Renal cortical epithelial cell (primary cell): ENCODE data around the gene MAD1L1. TPM values are rescaled to one million over a fixed set of nuclear protein-coding genes. Genes with fewer than 3 reads are reported as not detected.

Experiments used
- DNase-seq: peaks from one replicate; pipeline ENCODE4 v3.0.0-alpha.2; 2011; ENCODE audit warnings: low read depth
- total RNA-seq: library from RNA; depleted of rRNA; stranded (reverse); fragments of >200 nt; gene quantifications from 2 replicates; pipeline ENCODE4 v1.2.3, GENCODE V29; 2014

MAD1L1 gene
- total RNA-seq, 1 donor from 2014 or later: 33.5 TPM

GRCh38 chr7:2032876-2033407 lies 199.8 kb downstream of the MAD1L1 start:
- no peak for DNase-seq

- peak; percentile 55 for DNase-seq
These were observed 200.5 kb downstream of the MAD1L1 start for GRCh38 chr7:2032030-2032875.

GRCh38 chr7:2031451-2031845 lies 201.3 kb downstream of the MAD1L1 start:
- DNase-seq: no peak

GRCh38 chr7:2030475-2031450 lies 202.0 kb downstream of the MAD1L1 start:
- DNase-seq: no peak

GRCh38 chr7:2029936-2030335 lies 202.8 kb downstream of the MAD1L1 start:
- DNase-seq: no peak

GRCh38 chr7:2029211-2029905 lies 203.4 kb downstream of the MAD1L1 start:
- DNase-seq: no peak

GRCh38 chr7:2028733-2029132 lies 204.0 kb downstream of the MAD1L1 start:
- no peak for DNase-seq

- DNase-seq: no peak
These were observed 207.6 kb downstream of the MAD1L1 start for GRCh38 chr7:2025188-2025587.

- no peak for DNase-seq
These were observed 208.2 kb downstream of the MAD1L1 start for GRCh38 chr7:2024567-2024918.

GRCh38 chr7:2023877-2024566 lies 208.7 kb downstream of the MAD1L1 start:
- DNase-seq: no peak

GRCh38 chr7:2022737-2023250 lies 210.0 kb downstream of the MAD1L1 start:
- no peak for DNase-seq

- no peak for DNase-seq
These were observed 210.7 kb downstream of the MAD1L1 start for GRCh38 chr7:2022021-2022409.

- DNase-seq: peak; percentile 10
These were observed 212.8 kb downstream of the MAD1L1 start for GRCh38 chr7:2019711-2020511.

- no peak for DNase-seq
These were observed 213.4 kb downstream of the MAD1L1 start for GRCh38 chr7:2019461-2019710.

- DNase-seq: no peak
These were observed 213.9 kb downstream of the MAD1L1 start for GRCh38 chr7:2018569-2019460.

GRCh38 chr7:2017914-2018568 lies 214.7 kb downstream of the MAD1L1 start:
- DNase-seq: no peak

- DNase-seq: no peak
These were observed 215.3 kb downstream of the MAD1L1 start for GRCh38 chr7:2017481-2017891.

GRCh38 chr7:2016761-2017480 lies 215.8 kb downstream of the MAD1L1 start:
- no peak for DNase-seq
